GM18505 (cell line): Measurements from ENCODE around the gene GUCA1C.

Source experiments
- ATAC-seq: cut with Tn5 transposase; IDR thresholded peaks from one replicate; pipeline ENCODE4 v1.9.1; 2021; ENCODE audit not compliant: unreplicated experiment
- POLR2A ChIP-seq: IDR thresholded peaks from 4 replicates; pipeline ENCODE4 v1.6.1; 2011; ENCODE audit warnings: borderline replicate concordance; ENCODE audit not compliant: insufficient read depth, insufficient read length; ENCODE audit errors: extremely low read depth

The GUCA1C gene

DNA sequence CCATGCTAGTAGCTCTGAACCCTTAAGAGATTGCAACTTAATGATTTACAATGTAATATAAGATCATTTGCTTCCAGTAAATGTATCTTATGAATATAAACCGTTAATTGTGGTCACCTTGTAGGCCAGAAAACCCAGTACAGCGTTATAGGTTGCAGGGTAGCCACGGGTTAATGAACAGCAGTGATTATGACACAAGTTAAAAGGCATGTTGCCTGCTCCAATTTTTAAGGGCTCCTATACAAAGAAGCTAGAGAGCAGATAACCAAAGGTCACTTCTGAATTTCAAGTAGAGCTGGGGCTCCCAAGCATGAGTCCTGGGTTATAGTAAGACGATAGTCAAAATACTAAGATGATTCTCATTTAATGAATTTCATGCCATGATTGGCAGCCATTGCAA lies 13.5 kb downstream of the GUCA1C start:
- TF ChIP-seq POLR2A, result no peak
- no peak for ATAC-seq

DNA sequence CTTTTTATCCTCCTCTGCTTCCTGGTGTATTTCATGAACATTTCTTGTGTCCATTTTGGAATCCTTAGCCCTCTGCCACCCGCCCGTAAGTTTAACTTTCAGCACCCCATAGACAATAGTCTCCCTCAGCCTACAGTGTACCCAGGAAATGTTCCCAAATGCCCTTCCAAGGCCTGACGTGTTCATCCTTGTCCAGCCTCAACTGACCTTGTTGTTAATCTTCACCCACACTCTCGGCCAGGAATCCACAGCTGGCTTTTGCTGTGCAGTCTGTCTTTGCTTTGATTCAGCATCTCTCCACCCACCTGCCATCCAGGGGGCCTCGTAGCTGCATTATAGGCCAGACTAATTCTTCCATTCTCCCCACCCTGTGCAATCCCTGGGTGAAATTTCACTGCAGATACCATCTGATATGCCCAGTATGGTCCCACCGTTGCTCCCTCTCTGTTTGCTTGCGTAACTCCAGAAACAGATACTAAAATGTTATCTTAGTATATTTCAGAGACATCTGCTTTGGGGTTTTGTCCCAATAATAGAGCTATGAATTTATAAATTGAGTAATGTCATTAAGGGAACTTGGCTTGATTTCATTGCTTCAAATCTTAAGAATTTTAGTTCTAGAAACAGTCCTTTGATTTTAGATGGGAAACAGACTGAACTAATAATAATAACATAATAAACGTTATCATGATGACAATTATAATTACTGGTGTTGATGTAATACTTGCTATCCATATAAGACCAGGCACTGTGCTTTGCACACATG lies 16.6 kb downstream of the GUCA1C start:
- no peak for ATAC-seq
- TF ChIP-seq POLR2A, result no peak

DNA sequence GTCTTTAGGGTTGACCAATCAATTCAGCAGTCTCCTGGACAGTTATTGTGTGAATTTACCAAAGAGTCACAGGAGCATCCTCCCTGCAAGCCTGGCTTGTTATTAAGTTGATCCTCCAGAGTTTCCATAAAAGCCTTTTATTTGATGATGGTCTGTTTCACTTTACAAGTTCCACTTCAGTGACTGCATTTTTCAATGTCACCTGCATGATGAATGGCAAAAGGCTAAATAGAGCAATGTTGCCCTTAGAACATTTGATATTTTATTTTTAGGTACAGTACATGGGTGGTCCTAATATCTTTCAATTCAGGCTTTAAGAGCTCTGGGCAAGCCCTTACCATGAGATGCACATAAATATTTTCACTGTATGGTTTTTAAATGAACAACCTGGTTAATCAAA lies 22.6 kb downstream of the GUCA1C start:
- TF ChIP-seq POLR2A, result no peak
- ATAC-seq, result no peak

DNA sequence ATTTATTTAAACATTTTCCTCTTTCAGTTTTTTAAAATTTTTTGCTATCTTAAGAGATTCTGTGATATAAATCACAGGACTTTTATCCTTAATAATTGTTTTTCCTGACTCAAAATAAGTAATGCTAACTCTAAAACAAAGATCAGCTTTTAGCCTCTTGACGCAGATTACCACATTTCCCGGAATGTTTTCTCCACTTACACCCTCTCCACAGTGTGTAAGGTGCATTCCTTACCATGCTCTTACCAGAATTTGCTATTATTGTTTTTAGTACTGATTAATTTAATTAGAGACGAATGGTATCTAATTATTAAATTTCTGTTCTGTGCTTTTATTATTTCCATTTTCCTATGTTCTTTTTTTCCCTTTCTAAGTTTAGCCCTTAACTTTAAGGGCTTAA lies 34.8 kb downstream of the GUCA1C start:
- TF ChIP-seq POLR2A, result no peak
- ATAC-seq, result no peak

DNA sequence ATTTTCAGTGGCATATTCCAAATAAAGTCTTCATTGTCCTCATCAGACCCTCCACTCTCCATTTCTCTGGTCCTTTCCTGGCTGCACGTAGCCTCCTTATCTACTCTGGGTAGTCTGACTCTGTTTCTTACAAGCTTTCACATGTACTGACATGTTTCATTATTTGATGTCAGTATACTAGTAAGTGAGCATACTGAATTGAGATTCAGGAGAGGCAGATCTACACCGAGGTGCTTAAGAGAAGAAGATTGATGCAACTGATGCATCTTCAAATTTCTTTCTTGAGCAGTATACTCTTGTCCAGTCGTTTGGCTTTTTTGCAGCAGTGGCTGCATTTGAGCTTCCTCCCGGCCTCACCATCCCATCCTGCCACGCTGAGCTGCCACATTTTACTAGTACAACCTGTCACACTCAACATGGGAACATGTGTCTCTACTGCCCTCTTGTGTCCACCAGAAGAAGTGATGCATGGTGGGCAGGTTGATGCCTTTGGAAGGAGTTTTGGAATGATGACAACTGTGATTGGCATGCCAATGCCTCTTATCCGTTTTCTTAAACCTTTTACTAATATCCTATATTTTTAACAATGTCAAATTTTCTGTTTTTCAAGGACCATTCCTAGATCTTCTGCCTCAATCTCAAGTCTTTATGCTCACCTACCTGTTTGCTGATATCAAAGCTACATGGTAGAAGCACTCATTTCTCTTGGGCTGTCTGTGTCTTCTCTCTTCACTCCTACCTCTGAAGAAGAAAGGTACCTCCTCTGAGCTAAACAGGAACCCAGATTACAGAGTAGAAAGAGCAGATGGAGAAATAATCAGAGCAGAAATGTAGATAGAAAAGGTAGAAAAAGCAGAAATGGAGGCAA lies 38.7 kb downstream of the GUCA1C start:
- TF ChIP-seq POLR2A, result no peak
- ATAC-seq, result peak; percentile 95

DNA sequence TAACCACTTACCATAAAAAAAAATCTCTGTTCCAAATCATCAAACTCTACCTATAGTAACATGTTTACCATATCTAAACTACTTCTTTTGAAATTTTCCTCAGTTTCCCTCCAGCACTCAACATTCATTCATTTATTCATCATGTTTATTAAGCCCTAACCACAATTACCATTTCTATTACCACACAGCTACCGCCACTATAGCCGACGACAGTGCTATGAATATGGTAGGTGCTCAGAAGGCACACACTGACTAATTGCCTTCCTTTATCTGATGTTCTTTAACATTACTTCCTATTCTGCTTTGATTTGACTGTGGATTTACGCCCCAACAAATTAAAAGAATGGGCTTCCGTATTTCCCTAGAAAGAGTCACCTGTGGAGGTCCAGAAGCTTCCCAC lies 43.9 kb downstream of the GUCA1C start:
- no peak for TF ChIP-seq POLR2A
- no peak for ATAC-seq

DNA sequence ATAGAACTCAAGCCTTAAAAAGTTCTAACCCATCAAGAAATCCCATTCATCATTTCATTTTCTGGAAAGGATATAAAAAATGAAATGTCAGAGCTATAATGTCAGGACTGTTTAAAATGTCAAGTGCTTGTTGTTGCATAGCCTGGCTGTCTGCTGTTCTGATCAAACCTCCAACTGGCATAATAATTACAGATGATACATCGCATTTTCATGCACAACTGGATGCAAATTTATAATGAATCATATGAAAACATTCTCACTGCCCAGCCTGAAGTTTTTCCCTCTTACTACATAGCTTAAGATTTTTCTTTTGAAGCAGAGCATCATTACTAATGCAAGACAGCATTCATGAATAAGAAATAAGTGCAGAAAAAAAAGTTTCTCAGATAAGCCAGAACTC lies 46.5 kb downstream of the GUCA1C start:
- TF ChIP-seq POLR2A, result no peak
- ATAC-seq, result no peak

DNA sequence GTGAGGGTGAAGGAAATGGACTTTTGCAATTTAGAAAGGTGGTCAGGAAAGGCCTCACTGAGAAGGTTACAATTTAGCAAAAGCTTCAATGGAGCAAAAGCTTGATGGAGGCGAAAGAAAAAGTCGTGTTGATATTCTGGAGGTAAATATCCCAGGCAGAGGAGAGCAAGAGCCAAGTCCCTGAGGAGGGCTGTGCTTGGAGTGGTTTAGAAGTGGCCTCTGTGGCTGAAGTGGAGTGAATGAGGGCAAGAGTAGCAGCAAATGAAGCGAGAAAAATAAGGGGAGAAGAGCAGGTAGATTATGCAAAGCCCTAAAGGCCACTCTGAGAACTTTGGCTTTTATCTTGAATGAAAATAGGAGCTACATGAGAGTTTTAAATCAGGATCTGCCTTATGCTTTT lies 54.1 kb downstream of the GUCA1C start:
- no peak for ATAC-seq
- TF ChIP-seq POLR2A, result no peak

DNA sequence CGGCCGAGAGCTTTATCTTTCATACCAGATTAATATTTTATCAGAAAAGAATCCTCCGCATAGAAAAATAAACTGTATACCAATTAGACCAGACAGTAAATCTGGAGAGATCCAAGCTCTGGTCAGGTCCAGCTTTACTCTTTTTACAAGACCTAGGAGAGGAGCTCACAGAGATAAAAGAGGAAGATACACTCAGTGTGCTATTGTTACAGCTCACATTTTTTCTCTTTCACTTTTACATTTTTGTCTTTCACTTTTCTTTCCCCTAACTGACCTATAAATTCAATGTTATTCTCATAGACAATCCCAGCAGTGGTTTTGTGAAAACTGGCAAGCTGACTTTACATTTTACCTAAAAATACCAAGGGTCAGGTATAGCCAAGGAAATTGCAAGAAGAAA lies 55.8 kb downstream of the GUCA1C start:
- peak; percentile 55 for ATAC-seq
- TF ChIP-seq POLR2A, result no peak

DNA sequence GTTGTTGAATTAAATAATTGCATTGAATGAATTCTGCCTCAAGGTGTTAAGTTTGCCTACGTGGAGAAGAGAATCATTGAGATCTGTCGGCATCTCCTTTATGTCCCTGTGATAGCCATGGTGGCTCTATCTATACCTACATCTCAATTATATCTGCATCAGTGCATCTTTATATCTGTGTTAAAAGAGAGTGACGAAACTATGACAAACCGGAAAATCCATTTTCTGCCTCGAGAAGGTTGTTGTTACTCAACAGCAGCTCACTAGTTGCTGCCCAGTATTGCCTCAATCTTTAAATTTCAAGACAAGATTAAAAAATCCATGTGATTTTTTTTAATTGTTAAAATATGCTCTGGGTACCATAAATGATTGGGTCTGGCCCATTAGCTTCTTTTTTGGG lies 58.7 kb downstream of the GUCA1C start:
- TF ChIP-seq POLR2A, result no peak

DNA sequence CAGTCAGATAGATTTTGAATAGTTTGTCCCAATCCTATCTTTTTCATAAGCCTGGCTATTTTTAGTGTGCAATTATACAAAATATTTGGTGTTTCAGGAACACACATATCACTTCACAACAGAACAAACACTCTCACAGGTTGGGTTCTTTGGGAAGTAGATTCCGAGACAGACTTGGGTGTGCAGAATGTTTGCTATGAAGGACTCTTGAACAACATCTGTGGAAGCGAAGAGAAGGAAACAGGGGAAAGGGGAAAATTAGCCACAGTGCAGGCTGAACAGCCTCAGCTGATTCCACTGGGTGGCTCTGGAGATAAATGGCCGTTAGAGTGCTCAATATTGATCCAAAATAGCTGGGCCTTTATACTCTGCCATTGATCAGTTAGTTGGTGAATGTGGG lies 61.8 kb downstream of the GUCA1C start:
- ATAC-seq, result no peak
- no peak for TF ChIP-seq POLR2A

More for the DNA sequence above, 58.7 kb downstream of the GUCA1C start:
- ATAC-seq, result no peak

DNA sequence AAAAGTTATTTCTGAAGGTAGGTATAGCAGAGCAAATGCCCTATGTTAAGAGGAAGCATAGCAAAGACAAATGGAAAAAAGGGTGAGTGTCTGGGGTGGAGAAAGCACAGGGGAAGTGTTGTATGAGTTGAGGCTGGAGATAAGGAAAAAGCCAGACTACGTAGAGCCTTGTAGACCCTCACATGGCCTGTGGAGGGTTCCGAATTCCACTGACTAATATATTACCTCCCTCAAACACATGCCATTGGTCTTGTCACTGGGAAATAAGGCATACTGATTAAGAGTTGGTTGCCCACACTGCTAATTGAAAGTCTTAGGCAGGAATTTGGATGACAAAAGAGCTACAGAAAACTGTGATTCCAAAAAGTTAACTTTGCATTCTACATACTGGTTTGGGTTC lies 65.9 kb downstream of the GUCA1C start:
- TF ChIP-seq POLR2A, result no peak
- ATAC-seq, result no peak

DNA sequence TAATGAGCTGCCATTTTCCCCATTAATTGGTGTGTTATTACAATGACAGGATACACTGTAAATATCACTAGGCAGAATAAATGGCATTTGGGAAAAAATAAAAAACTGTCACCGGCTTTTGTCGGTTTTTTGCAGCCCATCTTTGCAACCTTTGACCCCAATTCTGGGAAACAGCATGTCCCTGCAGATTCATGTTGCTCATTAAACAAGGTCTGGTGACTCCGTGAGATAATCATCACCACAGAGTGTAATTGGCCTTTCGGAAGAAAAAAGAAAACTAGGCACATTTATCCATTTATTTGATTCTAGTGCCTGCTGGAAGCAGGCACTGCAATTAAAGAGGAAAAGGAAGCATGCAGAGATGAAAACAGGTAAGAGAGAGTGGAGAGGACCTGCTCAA lies 66.6 kb downstream of the GUCA1C start:
- TF ChIP-seq POLR2A, result no peak

DNA sequence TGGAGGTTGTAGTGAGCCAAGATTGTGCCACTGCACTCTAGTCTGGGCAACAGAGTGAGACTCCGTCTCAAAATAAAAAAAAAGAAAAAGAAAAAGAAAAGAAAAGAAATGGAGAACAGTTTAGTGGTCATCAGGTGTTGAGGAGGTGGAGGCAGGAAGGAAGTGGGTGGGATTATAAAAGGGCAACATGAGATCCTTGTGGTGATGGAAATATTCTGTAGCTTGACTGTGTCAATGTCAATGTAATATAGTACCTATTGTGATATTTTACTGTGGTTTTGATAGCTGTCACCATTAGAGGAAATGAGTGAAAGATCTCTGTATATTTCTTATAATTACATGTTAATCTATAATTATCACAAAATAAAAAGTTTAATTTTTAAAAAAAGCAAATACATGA lies 70.3 kb downstream of the GUCA1C start:
- TF ChIP-seq POLR2A, result no peak
- no peak for ATAC-seq

More for the DNA sequence above, 66.6 kb downstream of the GUCA1C start:
- ATAC-seq, result no peak

DNA sequence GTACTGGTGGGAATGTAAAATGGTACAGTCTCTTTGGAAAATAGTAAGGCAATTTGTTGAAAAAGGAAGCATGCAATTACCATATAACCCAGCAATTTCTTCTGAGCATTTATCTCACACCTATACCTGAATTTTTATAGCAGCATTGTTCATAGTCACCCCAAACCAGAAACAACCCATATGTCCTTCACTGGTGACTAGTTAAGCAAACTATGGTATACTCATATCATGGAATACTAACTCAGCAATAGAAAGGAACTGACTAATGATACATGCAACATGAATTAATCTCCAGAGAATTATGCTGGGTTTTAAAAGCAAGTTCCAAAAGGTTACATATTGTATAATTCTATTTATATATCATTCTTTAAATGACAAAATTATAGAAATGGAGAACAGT lies 70.9 kb downstream of the GUCA1C start:
- ATAC-seq, result no peak
- no peak for TF ChIP-seq POLR2A

DNA sequence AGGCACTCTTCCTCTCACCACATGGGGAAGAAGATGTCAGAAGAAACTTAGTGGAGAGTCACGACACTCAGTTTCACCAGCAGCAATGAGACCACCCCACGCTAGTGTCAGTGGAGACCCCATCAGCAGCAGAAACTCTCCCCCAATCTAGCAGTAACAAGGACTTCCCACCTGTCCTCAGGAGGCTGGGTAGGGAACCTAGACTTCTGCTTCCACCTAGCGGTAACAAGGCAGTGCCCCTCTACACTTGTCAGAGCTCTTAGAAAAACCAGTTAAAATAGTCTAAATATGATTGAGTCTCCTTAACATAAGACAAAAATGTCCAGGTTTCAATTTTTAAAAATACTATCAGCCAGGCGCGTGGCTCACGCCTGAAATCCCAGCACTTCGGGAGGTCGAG lies 73.8 kb downstream of the GUCA1C start:
- no peak for TF ChIP-seq POLR2A
- no peak for ATAC-seq
